ENCODE data around the gene KRT39.
A peak's percentile ranks its signal among the peaks of the same experiment; 100 is the strongest.
"Not testable (repeated sequence)": the region's sequence is repeated elsewhere in the genome, so short reads cannot be mapped to it uniquely, and the experiment has no call there.

KRT39 gene

GRCh38 chr17:40966848-40967247, at the start of gene KRT39:
Gene KRT39 (minus strand): TSS chr17:40966948. CDS start chr17:40966856, 92 bp downstream.
- DNase-seq: no peak

- no peak for DNase-seq
Measured at GRCh38 chr17:41015454-41015853, 48.7 kb upstream of the KRT39 start.

- DNase-seq: peak; percentile 76
Measured at GRCh38 chr17:41013606-41014005, 46.9 kb upstream of the KRT39 start.

- no peak for DNase-seq
Measured at GRCh38 chr17:41013181-41013580, 46.4 kb upstream of the KRT39 start.

GRCh38 chr17:41012326-41013120, 45.8 kb upstream of the KRT39 start:
- peak; percentile 29 for DNase-seq

GRCh38 chr17:41010441-41010840, 43.7 kb upstream of the KRT39 start:
- no peak for DNase-seq

- no peak for DNase-seq
Measured at GRCh38 chr17:41009936-41010335, 43.2 kb upstream of the KRT39 start.

- DNase-seq: peak; percentile 85
Measured at GRCh38 chr17:41009301-41009760, 42.6 kb upstream of the KRT39 start.

GRCh38 chr17:41008811-41009210, 42.1 kb upstream of the KRT39 start, which contains the start of gene KRTAP3-1:
Gene KRTAP3-1 (minus strand): TSS chr17:41009128. CDS start chr17:41009074, 54 bp downstream.
- peak; percentile 94 for DNase-seq

- peak; percentile 91 for DNase-seq
Measured at GRCh38 chr17:41004397-41004796, 37.6 kb upstream of the KRT39 start.

GRCh38 chr17:41003926-41004325, 37.2 kb upstream of the KRT39 start:
- peak; percentile 88 for DNase-seq

GRCh38 chr17:41002814-41003213, 36.1 kb upstream of the KRT39 start:
- DNase-seq: no peak

GRCh38 chr17:41001795-41002194, 35.0 kb upstream of the KRT39 start:
- DNase-seq: no peak

GRCh38 chr17:40999563-40999962, 32.8 kb upstream of the KRT39 start, which contains the start of gene KRTAP3-2:
Gene KRTAP3-2 (minus strand): TSS chr17:40999906. CDS start chr17:40999853, 53 bp downstream.
- not testable (repeated sequence) for DNase-seq

GRCh38 chr17:40997361-40997760, 30.6 kb upstream of the KRT39 start:
- DNase-seq: no peak

- no peak for DNase-seq
Measured at GRCh38 chr17:40996829-40997228, 30.1 kb upstream of the KRT39 start.

- DNase-seq: no peak
Measured at GRCh38 chr17:40995116-40995515, 28.4 kb upstream of the KRT39 start.

GRCh38 chr17:40993839-40994238, 27.1 kb upstream of the KRT39 start, which contains the start of gene KRTAP3-3:
Gene KRTAP3-3 (minus strand): TSS chr17:40994164. CDS start chr17:40994097, 67 bp downstream.
- DNase-seq: peak; percentile 98

GRCh38 chr17:40993084-40993483, 26.3 kb upstream of the KRT39 start:
- no peak for DNase-seq

- peak; percentile 47 for DNase-seq
Measured at GRCh38 chr17:40992666-40993065, 25.9 kb upstream of the KRT39 start.

- DNase-seq: no peak
Measured at GRCh38 chr17:40986920-40987319, 20.2 kb upstream of the KRT39 start.

- DNase-seq: no peak
Measured at GRCh38 chr17:40984226-40984625, 17.5 kb upstream of the KRT39 start, which contains the start of gene KRT40. Gene KRT40 (minus strand): TSS chr17:40984326. CDS start chr17:40984273, 53 bp downstream.

GRCh38 chr17:40981115-40981514, 14.4 kb upstream of the KRT39 start:
- no peak for DNase-seq

GRCh38 chr17:40980596-40980995, 13.8 kb upstream of the KRT39 start:
- no peak for DNase-seq
